Amygdala (tissue), 56 donors: Measurements from ENCODE around the gene AQP12A.

Source experiments
- DNase-seq, 56 donors: peaks; one replicate each; lab custom pipeline; 2025; lab: John Stamatoyannopoulos, UW

Gene AQP12A

GRCh38 chr2:240733803-240734495 lies 42.3 kb downstream of the AQP12A start:
- no peak for DNase-seq

- DNase-seq: no peak
Observed at GRCh38 chr2:240734756-240735155, 43.1 kb downstream of the AQP12A start.

- no peak for DNase-seq
Observed at GRCh38 chr2:240735476-240735875, 43.8 kb downstream of the AQP12A start.

DNA sequence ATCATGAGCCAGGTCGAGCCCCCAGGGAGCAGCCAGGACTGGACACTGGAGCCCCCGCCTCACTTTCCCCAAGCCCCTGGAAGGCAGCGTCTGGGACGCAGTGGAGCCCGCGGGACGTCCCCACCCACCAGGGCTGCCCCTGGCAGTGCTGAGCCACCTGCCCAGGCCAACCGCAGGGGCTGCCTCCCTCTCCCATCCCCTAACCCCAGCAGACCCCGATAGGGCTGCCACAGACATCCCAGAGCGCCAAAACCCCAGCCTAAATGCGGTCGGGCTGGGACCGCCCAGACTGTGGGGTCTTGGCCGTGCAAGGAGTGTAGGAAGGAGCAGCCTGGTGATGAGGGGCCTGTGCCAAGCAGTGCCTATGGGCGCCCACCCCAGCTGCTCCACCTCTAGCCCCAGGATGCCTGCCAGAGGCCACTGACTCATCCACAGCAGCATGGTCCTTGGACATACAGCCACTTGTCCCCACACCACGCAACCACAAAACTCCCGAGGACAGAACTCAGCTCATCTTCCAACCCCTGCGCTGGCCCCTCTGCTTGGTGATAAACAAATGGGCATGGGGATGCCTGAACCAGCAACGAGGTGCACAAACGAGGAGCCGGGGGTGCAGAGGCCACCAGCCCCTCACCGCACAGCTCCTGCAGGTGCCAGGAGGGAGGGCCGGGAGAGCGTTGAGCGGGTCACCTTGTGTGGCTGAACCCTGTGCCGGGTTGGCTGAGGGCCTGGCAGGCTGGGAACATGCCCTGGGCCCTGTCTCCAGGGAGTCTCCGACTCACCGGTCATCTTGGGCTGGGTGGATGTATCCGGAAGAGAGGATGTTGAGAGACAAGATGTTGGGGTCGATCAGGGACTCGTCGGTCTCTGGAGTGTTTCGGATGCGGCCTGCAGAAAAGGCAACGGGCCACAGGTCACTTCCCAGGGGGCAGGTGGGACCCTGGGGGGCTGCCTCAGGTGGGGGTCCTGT lies 44.9 kb downstream of the AQP12A start:
- no peak for DNase-seq

- DNase-seq: no peak
Observed at GRCh38 chr2:240737512-240737911, 45.8 kb downstream of the AQP12A start.

DNA sequence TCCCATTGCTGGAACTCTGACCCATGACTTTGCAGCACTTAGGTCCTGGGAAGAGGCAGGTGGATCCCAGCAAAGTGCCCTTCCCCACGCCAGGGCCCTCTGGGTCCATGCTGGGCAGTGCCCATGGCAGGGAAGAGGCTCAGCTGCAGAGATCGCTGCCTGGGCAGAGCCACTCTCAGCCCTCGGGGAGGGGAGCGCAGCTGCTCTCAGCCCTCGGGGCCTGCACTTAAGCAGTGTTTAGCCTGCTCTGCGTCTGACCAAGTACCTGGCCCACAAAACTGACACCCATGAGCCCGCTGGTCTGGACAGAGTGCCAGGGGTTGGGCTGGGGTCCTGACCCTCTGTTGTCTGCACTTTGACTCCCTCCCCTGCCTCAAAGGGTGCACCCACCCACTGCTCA lies 46.3 kb downstream of the AQP12A start:
- DNase-seq: no peak

DNA sequence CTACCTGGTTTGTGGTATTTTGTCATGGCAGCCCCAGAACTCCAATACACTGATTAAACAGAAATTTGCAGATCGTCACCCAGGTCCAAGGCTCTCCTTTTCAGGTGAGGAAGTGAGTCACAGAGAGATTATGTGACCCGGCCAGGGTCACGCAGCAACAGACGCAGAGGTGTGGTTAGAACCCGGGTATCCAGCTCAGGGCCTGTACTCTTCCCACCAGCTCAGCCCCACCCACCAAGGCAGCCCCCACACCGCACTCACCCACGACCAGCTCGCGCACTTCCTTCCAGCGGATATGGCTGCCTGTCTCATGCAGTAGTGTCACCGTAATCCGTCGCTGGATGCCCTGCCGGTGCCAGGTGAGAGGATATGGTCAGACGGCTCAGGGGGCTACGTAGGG lies 48.1 kb downstream of the AQP12A start:
- DNase-seq: no peak

DNA sequence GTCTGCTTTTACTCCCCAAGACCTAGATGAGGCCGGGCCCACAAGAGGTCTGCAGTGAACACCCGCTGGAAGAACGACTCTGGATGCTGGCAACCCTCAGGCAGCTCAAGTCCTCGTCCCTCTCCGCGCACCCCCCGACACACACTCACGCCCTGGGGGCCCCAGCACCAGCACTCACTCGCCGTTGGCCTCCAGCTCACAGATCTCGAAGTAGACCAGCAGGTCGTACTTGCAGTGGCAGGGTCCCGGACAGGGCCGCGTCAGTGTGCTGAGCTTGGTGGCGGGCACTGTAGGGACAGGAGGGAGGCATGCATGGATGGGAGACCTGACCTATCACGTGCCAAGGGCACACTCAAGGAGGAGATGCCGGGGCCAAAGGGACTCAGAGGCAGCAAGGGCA lies 49.4 kb downstream of the AQP12A start:
- no peak for DNase-seq

DNA sequence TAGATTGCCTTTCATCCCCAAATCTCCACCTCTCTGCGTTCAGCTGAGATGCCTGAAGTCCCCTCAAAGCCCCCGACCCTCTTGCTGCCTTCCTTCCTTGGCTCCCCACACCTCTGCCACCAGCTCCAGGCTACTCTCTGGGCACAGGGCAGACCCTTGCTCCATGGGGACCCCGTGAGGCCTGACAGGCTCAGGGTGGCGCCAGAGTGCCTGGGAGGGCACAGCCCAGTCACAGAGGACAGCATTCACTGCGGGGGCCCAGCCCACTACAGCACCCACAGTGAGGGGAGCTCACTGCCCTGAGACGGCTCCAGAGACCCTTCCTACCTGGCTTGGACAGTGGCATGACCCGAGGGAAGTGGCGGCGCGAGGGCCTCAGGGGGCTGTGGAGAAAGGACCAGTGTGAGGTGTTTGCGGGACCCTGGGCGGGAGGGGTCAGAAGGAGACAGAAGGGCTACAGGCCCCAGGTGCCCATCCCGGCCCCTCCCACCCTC lies 51.0 kb downstream of the AQP12A start:
- no peak for DNase-seq

- no peak for DNase-seq
Observed at GRCh38 chr2:240745456-240745855, 53.8 kb downstream of the AQP12A start.

DNA sequence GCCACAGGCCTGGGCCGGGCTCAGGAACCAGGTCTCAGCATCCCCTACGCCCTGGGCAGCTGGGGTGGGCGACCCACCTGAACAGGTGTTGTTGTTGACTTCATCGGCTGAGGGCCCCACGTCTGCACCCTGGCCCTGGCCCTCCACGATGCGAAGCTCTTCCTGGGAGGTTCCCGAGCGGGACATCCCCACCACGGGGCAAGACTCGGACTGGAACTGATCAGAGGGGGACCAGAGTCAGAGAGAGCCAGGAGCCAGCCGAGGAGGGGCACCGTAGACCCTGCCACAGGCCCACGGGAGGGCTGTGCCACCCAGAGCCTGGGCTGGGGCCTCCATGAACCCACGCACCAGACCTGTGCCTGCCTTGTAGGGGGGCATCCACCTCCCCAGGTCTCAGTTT lies 54.3 kb downstream of the AQP12A start:
- no peak for DNase-seq

DNA sequence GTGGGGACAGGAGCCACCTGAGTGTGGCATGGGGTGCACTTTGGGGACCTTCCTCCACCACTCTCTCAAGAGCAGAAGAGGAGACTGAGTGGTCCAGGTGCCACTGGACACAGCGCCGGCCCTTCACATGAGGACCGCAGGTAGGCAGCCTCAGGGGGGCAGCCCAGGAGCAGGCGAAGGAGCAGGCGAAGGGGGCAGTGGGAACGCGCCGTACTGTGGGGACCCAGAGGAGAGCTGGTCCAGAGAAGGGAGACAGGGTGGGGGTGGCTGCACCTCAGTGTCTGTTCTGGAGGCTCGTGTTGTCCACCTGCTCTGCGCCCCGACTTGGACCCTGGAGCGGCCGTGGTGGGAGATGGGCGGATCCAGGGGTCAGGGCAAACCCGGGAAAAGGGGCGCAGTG lies 55.0 kb downstream of the AQP12A start:
- DNase-seq: no peak

DNA sequence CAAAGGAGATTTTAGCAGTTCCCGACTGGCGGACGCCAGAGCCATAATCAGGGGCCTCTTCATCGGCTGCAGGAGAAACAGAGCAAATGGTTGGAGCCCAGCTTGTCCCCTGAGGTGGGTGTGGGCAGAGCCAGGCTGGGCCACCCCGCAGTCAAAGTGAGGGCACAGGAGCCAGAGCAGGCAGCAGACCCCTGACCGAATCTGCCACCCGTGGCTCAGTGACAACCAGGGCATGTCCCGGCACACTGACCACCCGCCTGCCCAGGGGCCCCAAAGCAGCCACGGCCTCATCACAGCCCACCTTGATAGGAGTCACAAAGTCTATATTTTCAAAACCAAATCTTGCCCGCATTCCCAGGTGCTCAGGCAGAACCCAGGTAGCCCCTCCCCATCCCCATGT lies 55.6 kb downstream of the AQP12A start:
- no peak for DNase-seq
